Middle frontal gyrus (tissue), 1 donor: ENCODE measurements around the gene SPRED1.
"Not testable (repeated sequence)": the region's sequence is repeated elsewhere in the genome, so short reads cannot be mapped to it uniquely, and the experiment has no call there.

Experiments used
- DNase-seq: peaks from one replicate; pipeline ENCODE4 v3.0.0-alpha.2; 2015; ENCODE audit warnings: low spot score; ENCODE audit errors: extremely low spot score

Gene SPRED1

DNA sequence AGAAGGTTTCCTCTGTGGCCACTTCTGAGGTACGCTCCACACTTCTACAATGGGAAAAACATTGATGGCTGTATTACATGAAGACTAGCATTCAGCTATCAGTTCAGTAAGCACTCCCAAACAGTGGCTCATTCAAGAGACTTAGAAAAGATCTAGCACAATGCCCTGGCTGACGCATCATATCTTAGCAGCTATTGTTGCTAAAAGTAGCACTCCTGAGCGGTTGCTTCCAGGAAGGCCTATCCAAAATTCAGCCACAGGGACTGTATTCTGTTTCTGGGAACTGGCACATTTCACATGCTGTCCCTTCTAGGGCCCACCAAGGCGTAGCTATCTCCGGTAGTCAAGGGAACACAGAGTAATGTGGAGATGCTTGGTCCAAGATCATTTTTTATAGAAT is 21.2 kb upstream of the SPRED1 start:
- DNase-seq: no peak

DNA sequence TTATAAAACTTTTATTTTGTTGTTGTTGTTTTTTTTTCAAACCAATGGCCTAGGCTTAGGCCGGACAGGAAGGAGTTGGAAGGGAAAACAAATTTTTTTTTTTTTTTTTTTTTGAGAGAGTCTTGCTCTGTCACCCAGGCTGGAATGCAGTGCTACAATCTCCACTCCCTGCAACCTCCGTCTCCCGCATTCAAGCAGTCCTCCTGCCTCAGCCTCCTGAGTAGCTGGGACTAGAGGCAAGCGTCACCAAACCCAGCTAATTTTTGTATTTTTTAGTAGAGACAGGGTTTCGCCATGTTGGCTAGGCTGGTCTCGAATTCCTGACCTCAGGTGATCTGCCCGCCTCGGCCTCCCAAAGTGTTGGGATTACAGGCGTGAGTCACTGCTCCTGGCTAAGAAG is 15.6 kb upstream of the SPRED1 start:
- not testable (repeated sequence) for DNase-seq

DNA sequence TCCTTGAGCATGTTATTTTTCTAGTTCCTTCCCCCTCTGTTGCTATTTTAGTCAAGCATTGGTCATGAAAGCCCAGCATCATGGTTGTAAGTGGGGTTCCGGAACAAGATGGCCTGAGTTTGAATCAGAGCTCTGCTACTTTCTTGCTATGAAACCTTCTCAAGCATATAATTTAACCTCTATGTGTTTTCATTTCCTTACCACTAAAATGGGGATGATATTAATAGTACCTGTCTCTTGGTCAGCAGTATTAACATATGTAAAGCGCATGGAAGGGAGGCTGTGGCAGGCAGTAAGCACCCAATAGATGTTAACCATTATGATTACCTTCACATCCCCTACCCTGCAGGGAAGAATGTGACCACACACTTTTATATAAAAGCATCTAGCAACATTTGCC is 14.3 kb upstream of the SPRED1 start:
- no peak for DNase-seq

DNA sequence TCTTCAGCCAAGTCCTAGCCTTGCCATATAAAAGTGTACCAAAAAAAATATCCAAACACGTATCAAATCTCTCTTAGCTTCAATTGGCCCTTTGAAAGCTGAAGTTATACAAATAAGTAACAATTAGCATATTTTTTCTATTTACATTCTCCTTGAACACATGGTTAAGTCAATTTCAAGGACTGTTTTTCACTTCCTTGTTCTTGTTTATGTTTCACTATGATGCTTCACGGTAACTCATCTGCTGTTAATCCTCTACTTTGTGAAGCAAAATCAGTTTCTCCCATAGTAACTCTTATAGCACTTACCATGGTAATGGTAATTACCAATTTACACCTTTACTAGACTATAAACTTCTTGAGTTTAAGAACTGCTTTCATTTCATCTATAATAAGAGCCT is 10.6 kb upstream of the SPRED1 start:
- no peak for DNase-seq

DNA sequence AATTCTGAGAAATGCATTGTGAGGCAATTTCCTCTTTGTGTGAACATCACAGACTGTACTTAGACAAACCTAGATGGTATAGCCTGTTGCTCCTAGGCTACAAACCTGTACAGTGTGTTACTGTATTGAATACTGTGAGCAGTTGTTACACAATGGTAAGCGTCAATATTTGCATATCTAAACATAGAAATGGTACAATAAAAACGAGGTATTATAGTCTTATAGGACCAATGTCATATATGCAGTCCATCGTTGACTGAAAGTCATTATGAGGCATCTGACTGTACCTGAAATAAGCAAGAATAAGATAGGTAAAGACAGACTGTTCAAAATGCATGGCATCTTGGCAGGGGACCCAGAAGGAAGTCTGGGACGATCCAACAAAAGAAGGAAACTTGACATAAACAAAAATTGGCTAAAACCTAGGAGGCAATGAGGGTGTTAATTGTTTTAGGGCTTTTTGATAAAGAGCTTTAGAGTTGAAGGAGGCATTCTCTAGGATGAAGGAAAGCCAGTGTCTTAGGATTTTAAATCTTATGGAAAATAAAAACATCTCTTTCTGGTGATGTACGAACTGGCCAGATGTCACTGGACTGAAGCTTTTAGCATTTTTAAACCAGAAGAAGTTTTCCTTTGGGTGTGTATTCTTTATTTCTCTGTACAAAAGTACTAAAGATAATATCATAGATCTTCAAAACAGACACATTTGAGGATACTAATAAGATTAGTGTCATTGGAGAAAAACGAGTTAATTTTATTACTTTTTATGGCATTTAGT is 9.2 kb upstream of the SPRED1 start:
- no peak for DNase-seq

DNA sequence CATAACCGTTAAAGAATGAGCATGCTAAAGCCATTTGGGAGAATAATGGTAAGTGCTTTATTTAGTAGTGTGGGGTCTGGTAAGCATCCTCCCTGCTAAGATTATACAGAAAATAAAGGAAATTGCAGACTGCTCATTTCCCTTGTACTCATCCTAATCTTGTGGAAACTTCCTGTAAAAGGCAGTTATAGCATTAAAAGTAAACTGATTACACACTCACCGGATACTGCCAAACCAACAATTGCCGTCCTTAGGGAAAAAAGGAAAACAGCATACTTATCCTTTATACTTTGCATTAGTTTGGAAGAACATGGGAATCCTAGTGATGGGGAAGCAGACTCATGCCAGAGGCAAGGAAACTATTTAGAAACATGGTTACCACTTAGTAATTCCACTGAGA is 5.3 kb upstream of the SPRED1 start:
- DNase-seq: no peak

DNA sequence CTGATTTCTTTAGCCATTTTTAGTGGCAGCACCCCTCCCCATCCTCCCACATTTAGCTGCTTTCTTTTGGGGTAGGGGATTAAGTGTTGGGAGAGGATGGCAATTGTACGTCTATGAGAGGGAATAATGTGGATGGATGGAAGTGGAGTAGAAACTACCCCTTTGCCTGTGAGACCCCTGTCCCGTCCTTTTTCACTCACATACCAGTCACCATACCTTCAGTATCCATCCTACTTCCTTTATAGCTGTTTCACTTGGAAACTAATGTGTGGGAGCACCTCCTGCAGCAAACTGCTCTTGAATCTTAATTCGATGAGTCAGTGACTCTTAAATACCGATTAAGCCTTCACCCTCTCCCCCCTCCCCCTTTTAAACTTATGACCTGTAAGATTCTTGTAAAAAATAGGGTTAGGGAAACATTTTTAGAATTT is 730 bp downstream of the SPRED1 start:
- DNase-seq: no peak

DNA sequence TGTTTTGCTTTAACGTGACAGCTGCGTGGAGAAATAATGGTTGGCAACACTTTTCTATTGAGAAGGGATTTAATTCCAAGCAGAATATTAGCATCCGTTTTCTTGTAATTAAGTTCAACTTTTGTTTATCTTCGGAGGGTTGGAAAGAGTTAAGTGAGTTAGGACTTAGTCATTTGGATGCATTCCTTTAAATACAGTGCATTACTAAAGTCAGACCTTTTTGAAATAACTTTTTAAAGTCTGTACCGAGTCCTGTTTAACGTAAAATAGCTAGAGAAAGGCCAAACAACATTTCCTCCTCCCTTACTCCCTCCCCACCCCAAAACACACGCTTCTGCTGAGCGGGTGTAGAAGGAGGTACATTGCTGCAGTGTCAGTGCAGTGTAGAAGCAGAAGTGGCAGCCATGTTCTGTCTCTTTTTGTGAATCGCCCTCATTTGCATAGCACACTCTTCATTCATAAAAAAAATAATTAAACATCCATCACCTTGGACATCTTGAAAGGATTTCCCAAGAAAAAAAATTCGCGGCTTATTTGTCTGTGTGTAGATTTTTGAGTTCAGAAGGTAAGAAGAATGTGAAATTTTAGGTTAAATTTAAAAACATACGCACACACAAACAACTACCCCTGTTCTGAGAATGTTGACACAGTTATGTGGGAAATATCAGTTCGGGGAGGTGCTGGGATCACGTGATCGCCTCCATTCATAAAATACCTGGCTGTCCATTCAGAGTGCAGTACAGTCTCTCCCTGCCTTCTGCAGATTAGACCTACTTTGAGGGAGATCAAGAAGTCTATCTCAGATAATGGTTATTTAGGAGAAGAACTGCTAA is 1.6 kb downstream of the SPRED1 start:
- DNase-seq: no peak

DNA sequence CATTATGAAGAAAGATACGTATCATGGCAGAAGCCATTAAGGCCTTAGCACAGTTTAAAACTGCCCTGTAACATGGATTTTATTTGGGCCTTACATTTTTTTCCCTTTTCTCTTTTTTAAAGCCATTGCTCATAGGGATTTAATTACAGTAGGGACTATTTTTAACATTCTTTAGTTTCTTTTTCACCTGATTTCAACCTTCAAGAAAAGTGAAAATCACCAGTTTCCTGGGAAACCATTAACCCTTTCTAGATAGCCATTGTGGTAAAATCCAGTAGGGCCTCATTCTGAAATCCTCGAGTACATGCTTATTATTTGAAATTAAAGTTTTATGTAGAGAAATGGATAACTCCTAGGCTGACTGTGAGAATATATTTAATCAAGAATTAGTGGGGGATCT is 3.1 kb downstream of the SPRED1 start:
- no peak for DNase-seq

DNA sequence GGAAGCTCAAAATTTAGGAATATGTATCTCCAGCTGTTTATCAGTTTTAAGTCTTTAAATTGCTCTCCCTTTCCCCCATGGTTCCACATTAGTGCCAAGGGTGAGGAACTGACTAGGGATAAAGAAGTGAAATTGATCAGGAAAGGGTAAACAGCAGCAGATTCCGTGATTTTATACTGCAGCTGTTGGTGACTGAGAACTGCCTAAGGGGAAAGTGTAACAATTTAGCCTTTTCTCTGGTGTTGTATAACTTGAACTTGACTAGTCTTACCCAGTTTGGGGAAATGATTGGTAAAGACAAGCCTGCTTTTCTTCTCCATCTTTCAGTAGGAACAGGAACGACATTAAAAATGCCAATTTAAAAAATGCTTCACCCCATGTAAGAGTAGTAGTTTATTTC is 5.0 kb downstream of the SPRED1 start:
- DNase-seq: no peak

DNA sequence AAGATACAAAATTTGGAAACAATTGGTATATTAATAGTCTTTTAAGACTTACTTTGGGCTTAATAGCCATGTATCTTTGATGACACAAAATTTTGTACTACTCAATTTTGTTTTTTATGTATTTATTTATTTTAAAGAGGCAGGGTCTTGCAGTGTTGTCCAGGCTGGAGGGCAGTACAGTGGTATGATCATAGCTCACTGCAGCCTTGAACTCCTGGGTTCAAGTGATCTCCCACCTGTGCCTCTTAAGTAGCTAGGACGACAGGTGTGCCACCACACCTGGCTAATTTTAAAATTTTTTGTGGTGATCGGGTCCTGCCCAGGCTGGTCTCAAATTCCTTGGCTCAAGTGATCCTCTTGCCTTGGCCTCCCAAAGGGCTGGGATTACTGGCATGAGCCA is 6.5 kb downstream of the SPRED1 start:
- DNase-seq: no peak

DNA sequence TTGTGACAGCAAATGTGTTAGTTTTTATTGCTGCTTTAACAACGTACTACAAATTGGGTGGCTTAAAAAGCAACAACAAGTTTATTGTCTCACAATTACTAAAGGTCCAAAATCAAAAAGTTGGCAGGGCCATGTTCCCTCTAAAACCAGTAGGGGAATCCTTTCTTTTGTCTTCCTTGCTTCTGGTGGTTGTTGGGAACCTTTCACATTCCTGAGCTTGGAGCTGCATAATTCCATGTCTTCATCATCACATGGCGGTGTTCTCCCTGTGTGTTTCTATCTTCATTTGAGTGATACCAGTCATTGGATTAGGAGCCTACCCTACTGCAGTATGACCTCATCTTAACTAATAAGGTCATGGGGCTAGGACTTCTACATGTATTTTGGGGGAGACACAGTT is 7.4 kb downstream of the SPRED1 start:
- DNase-seq: no peak

DNA sequence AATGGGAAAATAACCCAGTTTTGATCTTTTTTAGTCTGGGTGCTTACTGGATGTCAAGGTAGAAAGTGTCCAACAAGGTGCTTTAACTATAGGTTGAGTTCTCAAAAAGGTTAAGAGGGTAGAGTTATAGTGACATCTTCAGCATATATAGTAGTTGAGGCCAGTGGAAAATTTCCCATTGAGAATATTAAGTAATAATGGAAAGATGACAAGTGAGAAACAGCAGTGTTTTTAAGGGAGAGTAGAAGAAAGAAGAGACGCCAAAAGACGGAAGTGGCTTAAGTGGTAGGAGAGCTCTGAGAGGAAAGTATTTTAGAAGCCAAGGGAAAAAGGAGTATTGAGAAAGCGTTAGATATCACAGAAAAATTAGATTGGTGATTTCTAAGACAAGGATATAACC is 10.6 kb downstream of the SPRED1 start:
- DNase-seq: no peak

DNA sequence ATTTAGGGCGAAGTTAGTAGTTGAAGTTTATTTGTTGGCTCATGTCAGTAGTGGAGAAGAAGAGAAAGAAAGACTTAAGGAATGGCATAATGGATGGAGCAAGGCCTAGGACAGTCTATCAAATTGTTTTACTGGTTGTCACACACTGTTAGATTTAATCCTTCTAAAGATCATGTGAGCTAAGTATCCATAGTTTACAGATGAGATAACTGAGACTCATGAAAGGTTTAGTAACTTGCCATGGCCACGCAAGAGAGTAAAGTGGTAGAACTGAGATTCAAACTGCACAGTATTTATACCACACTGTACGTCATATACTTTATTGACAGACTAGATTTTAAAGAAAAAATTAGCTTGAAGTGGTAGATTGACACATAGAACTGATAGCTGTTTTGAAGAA is 11.4 kb downstream of the SPRED1 start:
- DNase-seq: no peak

DNA sequence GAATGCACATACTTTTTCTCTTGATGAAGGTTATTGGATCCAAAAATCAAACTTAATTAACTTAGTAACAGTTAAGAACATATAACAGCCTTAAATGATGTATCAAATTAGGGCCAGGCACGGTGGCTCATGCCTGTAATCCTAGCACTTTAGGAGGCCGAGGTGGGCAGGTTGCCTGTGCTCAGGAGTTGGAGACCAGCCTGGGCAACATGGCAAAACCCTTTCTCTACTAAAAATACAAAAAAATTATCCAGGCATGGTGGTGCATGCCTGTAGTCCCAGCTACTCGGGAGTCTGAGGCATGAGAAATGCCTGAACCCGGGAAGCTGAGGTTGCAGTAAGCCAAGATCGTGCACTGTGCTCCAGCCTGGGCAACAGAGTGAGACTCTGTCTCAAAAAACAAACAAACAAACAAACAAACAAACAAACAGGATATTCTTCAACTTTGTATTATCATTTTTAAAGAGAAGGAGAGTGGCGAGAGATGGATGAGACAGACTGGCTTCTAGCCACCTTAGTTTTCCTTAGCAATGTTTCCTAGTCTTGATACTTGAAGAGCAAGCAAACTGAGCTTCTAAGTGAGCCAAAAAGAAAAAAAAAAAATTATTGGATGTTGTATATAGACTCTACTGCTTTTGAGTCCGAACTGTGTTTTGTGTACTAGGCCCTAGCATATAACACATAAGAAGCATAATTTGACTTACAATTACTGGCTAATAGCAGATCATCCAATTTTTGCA is 13.8 kb downstream of the SPRED1 start:
- no peak for DNase-seq

DNA sequence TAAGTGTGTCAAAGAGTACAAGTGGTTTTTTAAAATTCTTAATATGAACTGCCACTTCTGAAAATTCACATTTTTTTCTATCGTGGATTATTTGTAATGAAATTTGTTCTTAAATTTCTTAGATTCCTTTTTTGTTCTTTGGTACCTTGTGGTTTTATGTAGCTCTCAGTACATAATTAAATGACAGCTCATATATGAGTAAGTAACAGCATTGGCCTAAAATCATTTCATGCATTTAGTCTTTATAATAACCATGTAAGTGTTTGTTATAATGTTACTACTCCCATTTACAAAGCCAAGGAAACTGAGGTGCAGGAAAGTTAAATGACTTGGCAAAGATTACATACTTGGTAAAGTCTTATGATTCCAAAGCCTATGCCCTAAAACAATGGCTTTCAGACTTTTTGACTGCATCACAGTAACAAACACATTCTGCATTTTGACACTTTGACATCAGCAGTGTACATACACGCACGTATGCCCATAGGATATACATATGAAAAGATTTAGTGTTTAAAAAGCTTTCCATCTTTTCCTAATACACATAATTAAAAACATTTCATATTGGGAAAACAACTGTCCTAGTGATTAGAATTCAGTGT is 14.9 kb downstream of the SPRED1 start:
- no peak for DNase-seq

DNA sequence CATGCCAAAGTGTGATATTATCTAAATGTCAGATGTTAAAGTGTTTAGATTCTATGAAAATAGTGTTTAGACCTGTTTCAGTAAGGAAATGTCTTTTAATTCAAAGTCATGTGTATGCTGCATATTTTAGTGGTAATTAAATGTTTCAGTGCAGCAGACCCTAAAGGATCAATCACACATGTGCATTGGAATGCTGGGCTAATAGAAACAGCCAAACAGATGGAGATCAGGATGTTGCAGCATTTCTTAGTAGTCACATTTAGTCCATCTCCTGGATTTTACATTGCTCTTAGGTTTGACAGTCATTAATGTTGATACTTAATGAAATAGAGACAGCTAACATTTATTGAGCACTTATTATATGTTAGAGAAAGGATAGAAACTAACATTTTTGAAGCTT is 18.5 kb downstream of the SPRED1 start:
- no peak for DNase-seq

DNA sequence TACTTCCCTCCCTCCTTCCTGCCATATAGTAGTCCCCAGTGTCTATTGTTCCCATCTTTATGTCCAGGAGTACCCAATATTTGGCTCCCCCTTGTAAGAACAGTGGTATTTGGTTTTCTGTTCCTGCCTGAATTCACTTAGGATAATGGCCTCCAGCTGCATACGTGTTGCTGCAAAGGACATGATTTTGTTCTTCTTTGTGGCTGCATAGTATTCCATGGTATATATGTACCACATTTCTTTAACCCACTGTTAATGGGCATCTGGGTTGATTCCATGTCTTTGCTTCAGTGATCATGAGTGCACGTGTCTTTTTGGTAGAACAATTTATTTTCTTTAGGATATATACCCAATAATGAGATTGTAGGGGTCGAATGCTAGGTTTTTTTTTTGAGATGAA is 19.3 kb downstream of the SPRED1 start:
- DNase-seq: no peak

DNA sequence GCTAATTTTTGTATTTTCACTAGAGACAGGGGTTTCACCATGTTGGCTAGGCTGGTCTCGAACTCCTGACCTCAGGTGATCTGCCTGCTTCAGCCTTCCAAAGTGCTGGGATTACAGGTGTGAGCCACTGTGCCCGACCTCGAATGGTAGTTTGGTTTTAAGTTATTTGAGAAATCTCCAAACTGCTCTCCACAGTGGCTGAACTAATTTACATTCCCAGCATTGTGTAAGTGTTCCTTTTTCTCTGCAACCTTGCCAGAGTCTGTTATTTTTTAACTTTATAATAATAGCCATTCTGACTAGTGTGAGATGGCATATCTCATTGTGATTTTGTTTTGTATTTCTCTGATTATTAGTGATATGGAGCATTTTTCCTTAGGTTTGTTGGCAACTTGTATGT is 19.8 kb downstream of the SPRED1 start:
- not testable (repeated sequence) for DNase-seq

DNA sequence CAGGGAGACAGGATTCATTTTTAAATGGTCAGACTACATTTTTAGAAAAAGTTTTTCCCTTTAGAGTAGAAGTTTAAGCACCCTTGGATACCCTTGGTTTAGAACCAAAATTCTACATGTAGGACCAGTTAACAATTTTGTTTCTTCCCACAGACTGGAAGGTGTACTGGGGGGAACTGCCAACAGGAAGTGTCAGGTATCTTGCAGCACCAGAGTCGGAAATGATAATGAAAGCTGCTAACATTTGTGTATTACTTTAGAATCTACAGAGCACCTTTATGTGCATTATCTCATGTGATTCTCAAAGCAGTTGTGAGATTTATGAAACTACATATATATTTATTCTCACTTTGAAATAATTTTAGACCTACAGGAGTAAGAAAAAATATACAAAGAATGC is 21.5 kb downstream of the SPRED1 start:
- no peak for DNase-seq

DNA sequence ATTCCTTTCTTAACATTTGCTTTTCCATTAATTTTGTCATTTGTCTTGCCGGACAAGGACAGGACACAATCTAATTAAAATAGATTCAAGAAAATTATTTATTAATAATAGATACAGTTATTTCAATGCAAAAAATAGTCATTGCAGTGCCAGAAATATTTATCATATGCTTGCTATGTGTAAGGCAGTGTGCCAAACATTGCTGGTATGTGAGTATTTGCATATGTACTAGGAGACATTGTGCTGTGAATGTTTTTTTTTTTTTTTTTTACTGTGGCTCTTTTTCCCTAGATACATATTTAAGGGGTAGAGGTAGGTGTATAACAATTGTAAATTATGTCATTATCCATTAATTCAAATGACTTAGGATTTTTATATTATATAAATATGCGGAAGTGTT is 23.3 kb downstream of the SPRED1 start:
- no peak for DNase-seq

DNA sequence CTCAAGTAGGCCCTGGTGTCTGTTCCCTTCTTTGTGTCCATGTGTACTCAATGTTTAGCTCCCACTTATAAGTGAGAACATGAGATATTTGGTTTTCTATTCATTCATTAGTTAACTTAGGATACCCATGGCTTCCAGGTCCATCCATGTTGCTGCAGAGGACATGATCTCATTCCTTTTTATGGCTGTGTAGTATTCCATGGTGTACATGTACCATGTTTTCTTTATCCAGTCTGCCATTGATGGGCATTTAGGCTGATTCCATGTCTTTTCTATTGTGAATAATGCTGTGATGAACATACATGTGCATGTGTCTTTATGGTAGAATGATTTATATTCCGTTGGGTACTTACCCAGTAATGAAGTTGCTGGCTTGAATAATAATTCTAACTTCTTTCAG is 24.6 kb downstream of the SPRED1 start:
- DNase-seq: not testable (repeated sequence)
